Hematopoietic multipotent progenitor cell treated with erythropoietin and hydrocortisone succinate and interleukin-3 and kit ligand, for 15 days (in vitro differentiated cells): ENCODE results near the gene ZNF107.
"Not testable (repeated sequence)": the region's sequence is repeated elsewhere in the genome, so short reads cannot be mapped to it uniquely, and the experiment has no call there.

Experiments
- DNase-seq: peaks from one replicate; pipeline ENCODE4 v3.0.0-alpha.2; 2015; ENCODE audit warnings: low spot score

The ZNF107 gene

DNA sequence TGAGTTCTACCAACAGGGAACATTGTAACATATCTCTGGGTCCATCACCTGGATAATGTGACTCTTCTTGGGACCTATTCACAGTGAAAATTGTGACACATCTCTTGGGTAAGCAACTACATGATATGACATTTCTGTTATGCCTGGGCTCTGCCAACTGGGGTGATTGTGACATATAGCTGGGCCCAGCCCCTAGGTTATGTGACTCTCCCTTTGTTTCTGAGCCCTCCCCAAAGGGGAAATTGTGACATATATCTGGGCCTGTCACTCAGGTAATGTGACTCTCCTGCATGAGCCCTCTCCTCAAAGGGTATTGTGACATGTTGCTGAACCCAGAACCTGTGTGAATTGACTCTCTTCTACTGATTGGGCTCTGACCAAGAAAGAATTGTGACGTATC is 22.4 kb upstream of the ZNF107 start:
- DNase-seq = no peak

GRCh38 chr7:64651203-64651602 is 14.7 kb upstream of the ZNF107 start:
- no peak for DNase-seq

DNA sequence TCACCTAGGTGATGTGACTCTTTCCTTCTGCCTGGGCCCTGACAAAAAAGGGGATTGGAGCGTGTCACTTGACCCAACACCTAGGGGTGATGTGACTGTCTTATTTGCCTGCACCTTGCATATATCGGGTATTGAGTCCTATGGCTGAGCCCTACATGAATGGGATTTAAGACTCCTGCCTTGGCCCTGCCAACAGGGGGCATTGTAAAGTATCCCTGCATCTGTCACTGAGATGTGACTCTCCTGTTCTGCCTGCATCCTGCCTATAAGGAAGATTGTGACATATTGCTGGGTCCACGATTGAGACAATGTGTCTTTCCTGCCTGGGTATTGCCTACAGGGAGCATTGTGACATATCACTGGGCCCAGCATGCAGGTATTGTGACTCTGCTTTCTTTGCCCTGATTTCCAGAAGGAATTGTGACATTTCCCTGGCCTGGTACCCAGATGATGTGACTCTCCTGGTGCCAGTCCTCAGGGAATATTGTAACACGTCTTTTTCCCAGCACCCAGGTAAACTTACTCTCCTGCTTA is 14.2 kb upstream of the ZNF107 start:
- no peak for DNase-seq

DNA sequence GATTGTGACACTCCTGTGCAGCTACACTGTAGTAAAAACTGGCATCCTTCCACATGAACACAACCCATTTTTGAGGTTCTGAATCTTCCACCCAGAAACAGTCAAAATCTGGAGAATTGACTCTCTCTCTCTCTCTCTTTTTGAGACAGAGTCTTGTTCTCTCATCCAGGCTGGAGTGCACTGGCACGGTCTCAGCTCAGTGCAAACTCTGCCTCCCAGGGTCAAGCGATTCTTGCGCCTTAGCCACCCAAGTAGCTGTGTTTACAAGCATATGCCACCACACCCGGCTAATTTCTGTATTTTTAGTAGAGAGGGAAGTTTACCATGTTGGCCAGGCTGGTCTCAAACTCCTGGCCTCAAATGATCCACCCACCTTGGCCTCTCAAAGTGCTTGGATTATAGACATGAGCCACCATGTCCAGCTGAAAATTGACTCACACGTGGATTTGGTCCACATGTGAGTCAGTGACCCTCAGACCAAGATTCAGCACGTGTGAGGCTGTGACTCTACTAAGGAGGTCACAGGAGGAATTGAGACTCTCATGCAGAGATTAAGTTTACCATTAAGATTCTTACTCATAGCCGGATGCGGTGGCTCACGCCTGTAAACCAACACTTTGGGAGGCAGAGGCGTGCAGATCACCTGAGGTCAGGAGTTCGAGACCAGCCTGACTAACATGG is 12.1 kb upstream of the ZNF107 start:
- no peak for DNase-seq

DNA sequence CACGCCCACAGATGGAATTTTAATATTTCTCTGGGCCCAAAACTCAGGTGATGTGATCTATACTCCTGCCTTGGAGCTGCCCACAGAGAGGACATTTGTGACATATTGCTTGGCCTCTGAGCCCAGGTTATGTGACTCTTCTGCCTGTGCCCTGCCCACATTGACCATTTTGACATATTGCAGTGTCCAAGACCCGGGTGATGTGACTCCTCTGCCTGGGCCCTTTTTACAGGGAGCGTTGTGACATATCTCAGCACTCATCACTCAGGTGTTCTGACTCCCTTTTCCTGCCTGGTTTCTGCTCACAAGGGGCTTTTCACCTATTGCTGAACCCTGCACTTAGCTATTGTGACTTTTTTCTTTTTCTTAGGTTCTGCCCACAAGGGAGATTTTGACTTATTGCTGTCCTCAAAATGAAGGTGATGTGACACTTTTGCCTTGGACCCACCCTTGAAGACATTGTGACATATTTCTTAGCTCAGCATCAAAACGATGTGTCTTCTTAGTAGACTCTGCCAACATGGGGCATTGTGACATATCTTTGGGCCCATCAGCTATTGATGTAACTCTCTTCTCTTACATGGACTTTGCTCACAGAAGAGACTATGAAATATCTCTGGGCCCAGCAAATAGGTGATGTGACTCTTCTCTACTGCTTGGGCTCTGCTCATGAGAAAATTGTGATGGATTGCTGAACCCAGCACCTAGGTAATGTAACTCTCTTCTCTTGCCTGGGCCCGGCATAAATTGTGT is 11.0 kb upstream of the ZNF107 start:
- no peak for DNase-seq

DNA sequence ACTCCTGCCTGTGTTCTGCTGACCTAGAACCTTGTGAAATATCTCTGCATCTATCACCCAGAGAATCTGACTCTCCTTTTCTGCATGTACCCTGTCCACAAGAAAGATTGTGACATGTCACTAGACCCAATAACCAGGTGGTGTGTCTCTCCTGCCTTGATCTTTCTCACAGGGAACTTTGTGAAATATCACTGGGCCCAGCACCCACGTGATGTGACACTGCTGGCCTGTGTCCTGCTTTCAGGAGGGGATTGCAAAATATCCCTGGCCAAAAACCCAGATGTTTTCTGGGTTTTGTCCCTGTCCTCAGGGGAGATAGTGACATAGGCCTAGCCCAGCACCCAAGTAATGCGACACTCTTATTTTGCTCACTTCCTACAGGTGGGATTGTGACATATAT is 10.1 kb upstream of the ZNF107 start:
- DNase-seq = no peak

DNA sequence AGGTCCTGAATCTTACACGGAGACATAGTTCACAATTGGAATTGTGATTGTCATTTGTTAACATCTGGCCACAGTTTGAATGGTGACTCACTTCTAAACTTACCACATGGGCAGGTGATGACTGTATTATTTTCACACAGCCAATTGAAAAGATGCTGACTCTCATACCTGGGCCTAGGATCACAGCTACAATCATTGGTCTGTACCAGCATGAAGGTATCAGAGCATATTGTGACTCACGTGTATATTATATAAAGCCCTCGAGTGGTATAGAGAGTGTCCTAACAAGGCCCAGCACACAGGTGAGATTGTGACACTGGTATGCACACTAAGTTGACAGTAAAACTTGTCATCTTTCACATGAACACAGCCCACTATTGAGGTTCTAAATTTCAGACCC is 9.4 kb upstream of the ZNF107 start:
- DNase-seq = no peak

DNA sequence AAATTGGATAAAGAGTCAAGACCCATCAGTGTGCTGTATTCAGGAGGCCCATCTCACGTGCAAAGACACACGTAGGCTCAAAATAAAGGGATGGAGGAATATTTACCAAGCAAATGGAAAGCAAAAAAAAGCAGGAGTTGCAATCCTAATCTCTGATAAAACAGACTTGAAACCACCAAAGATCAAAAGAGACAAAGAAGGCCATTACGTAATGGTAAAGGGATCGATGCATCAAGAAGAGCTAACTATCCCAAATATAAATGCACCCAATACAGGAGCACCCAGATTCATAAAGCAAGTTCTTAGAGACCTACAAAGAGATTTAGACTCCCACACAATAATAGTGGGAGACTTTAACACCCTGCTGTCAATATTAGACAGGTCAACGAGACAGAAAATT is 3.8 kb upstream of the ZNF107 start:
- not testable (repeated sequence) for DNase-seq

- no peak for DNase-seq
These were observed 724 bp downstream of the ZNF107 start for GRCh38 chr7:64666663-64667050.

- DNase-seq = no peak
These were observed 1.4 kb downstream of the ZNF107 start for GRCh38 chr7:64667311-64667710.

- DNase-seq = no peak
These were observed 6.5 kb downstream of the ZNF107 start for GRCh38 chr7:64672414-64672813.

GRCh38 chr7:64685091-64685490 is 19.2 kb downstream of the ZNF107 start:
- DNase-seq = no peak

GRCh38 chr7:64685741-64686140 is 19.8 kb downstream of the ZNF107 start:
- no peak for DNase-seq

- DNase-seq = no peak
These were observed 20.7 kb downstream of the ZNF107 start for GRCh38 chr7:64686493-64687184.

DNA sequence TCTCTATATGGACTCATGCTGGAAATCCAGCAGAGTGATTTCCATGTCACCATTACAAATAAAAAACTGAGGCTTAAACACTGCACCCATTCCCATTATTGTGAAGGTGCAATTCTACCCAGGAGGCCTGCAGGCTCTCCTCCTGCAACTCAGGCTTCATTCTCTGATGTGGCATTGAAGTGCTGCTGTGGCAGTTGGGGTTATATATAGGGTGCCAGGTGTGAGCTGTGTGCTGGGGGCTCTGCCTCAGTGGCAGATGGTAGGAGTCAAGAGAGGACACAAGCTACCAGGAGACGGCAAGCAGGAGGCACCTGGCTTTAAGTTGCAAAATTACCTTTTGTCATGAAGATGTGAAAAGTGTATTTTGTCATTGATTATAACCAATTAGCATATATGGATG is 21.3 kb downstream of the ZNF107 start:
- no peak for DNase-seq

DNA sequence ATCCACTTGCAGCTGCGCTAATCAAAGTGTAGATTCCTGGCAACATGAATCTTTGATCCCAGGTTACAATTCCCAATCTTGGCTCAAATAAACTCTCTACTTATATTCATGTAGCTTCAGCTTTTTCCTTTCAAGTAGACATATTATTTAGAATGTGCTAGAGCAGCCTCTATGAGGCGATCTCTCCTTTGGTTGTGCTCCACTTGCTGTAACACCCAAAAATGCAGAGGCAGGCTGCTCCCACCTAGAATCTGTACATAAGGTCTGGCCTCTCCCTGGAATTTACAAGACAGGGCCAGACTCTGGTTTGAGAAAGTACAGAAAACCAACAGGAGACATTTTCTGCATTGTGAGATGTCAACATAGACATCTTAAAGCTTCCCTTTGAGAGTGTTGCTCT is 23.1 kb downstream of the ZNF107 start:
- DNase-seq = no peak

DNA sequence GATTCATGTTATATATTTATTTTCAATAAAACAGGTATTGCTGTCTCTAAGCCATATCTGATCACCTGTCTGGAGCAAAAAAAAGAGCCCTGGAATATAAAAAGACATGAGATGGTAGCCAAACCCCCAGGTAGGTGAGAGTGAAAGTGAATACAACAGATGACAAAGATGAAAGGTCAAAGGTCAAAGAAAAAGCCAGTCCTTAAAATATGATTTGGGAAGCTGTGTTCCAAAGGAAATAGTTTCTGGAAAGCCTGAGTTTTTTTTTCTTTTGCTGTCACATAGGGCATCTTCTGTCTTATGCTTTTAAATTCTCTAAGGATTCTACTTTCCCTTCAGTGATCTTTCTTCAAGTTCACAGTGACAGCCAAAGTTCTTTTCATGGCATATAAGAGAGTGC is 25.9 kb downstream of the ZNF107 start:
- no peak for DNase-seq

- DNase-seq = not testable (repeated sequence)
These were observed 31.9 kb downstream of the ZNF107 start for GRCh38 chr7:64697863-64698262.

DNA sequence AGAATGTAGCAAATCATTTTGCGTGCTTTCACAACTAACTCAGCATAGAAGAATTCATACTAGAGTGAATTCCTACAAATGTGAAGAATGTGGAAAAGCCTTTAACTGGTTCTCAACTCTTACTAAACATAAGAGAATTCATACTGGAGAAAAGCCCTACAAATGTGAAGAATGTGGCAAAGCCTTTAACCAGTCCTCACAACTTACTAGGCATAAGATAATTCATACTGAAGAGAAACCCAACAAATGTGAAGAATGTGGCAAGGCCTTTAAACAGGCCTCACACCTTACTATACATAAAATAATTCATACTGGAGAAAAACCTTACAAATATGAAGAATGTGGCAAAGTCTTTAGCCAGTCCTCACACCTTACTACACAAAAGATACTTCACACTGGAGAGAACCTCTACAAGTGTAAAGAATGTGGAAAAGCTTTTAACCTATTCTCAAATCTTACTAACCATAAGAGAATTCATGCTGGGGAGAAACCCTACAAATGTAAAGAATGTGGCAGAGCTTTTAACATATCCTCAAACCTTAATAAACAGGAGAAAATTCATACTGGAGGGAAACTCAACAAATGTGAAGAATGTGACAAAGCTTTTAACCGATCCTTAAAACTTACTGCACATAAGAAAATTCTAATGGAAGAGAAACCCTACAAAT is 40.8 kb downstream of the ZNF107 start:
- no peak for DNase-seq

GRCh38 chr7:64717896-64718295 is 52.0 kb downstream of the ZNF107 start:
- DNase-seq = not testable (repeated sequence)

- DNase-seq = no peak
These were observed 63.3 kb downstream of the ZNF107 start for GRCh38 chr7:64729089-64729848.
